Measurements from ENCODE around the gene AMDHD2. TPM values are rescaled to one million over a fixed set of nuclear protein-coding genes. Genes with fewer than 3 reads are reported as not detected.
A peak's percentile ranks its signal among the peaks of the same experiment; 100 is the strongest.

The AMDHD2 gene
- total and polyA plus RNA-seq, 2 experiments from 2014 or later, result 20.2 to 68.1 TPM

- Mint-ChIP-seq H3K27ac (peak overlapping the region; percentile 95), H3K4me1 (peaks cover 52% of the 10 kb centered on the region), H3K36me3 (ENCODE audit: low read depth) (peaks cover 11% of the 10 kb centered on the region), H3K27me3 (ENCODE audit: insufficient read depth, low read depth, poor library complexity) (peaks cover 42% of the 10 kb centered on the region), H3K9me3 (no peaks in the 10 kb centered on the region; the same call in 1 of the 3 replicates), H3K4me3 (peak overlapping the region; percentile 89)
- DNase-seq (ENCODE audit: low spot score), result peak; percentile 52
- Histone ChIP-seq H3K4me1 (ENCODE audit: insufficient read depth) (peaks cover 22% of the 10 kb centered on the region; the same call in 1 of the 2 replicates), H3F3A (replicated peaks; ENCODE audit: low read depth) (0 out of 2 replicates have a peak, but pooled peaks cover 23% of the 10 kb centered on the region), H3K9me2 (ENCODE audit: insufficient read depth) (no peaks in the 10 kb centered on the region), H3K36me3 (ENCODE audit: insufficient read depth) (no peaks in the 10 kb centered on the region), H4K20me1 (replicated peaks; ENCODE audit: insufficient read depth) (peaks cover 29% of the 10 kb centered on the region), H3K79me2 (replicated peaks; ENCODE audit: insufficient read depth) (peaks cover 50% of the 10 kb centered on the region), H3K4me2 (peak overlapping the region; percentile 92), H3K27ac (ENCODE audit: low read depth) (no peak overlapping the region), H3K27me3 (ENCODE audit: insufficient read depth) (no peaks in the 10 kb centered on the region), H2AFZ (no peak overlapping the region), H3K4me3 (peak overlapping the region; percentile 91)
- peak; percentile 1; the same call in 2 of the 3 replicates for ATAC-seq
- TF ChIP-seq ZNF462 (CRISPR knock-in tag; IDR thresholded peaks at IDR 0.05) (no peak), ZNF114 (CRISPR knock-in tag; IDR thresholded peaks at IDR 0.05) (no peak), POLR2AphosphoS5 (IDR thresholded peaks at IDR 0.05; ENCODE audit: low read depth) (no peak), ZNF331 (CRISPR knock-in tag; IDR thresholded peaks at IDR 0.05; ENCODE audit: low read depth) (no peak), CREB1 (CRISPR knock-in tag; IDR thresholded peaks at IDR 0.05; ENCODE audit: low read depth) (no peak), EZH2phosphoT487 (IDR thresholded peaks at IDR 0.05; ENCODE audit: unreplicated experiment) (no peak), EZH2 (IDR thresholded peaks at IDR 0.05; ENCODE audit: low read depth, unreplicated experiment) (no peak), STAT1 (IDR thresholded peaks at IDR 0.05; ENCODE audit: unreplicated experiment) (no peak), NANOG (IDR thresholded peaks at IDR 0.05; ENCODE audit: borderline replicate concordance) (no peak), JUNB (IDR thresholded peaks at IDR 0.05; ENCODE audit: unreplicated experiment) (no peak)
- TF ChIP-seq, protein P1, sequence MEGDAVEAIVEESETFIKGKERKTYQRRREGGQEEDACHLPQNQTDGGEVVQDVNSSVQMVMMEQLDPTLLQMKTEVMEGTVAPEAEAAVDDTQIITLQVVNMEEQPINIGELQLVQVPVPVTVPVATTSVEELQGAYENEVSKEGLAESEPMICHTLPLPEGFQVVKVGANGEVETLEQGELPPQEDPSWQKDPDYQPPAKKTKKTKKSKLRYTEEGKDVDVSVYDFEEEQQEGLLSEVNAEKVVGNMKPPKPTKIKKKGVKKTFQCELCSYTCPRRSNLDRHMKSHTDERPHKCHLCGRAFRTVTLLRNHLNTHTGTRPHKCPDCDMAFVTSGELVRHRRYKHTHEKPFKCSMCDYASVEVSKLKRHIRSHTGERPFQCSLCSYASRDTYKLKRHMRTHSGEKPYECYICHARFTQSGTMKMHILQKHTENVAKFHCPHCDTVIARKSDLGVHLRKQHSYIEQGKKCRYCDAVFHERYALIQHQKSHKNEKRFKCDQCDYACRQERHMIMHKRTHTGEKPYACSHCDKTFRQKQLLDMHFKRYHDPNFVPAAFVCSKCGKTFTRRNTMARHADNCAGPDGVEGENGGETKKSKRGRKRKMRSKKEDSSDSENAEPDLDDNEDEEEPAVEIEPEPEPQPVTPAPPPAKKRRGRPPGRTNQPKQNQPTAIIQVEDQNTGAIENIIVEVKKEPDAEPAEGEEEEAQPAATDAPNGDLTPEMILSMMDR (conservative IDR thresholded peaks at IDR 0.05; ENCODE audit: low read depth in 2 of 2), result no peak
- TF ChIP-seq, protein P2, sequence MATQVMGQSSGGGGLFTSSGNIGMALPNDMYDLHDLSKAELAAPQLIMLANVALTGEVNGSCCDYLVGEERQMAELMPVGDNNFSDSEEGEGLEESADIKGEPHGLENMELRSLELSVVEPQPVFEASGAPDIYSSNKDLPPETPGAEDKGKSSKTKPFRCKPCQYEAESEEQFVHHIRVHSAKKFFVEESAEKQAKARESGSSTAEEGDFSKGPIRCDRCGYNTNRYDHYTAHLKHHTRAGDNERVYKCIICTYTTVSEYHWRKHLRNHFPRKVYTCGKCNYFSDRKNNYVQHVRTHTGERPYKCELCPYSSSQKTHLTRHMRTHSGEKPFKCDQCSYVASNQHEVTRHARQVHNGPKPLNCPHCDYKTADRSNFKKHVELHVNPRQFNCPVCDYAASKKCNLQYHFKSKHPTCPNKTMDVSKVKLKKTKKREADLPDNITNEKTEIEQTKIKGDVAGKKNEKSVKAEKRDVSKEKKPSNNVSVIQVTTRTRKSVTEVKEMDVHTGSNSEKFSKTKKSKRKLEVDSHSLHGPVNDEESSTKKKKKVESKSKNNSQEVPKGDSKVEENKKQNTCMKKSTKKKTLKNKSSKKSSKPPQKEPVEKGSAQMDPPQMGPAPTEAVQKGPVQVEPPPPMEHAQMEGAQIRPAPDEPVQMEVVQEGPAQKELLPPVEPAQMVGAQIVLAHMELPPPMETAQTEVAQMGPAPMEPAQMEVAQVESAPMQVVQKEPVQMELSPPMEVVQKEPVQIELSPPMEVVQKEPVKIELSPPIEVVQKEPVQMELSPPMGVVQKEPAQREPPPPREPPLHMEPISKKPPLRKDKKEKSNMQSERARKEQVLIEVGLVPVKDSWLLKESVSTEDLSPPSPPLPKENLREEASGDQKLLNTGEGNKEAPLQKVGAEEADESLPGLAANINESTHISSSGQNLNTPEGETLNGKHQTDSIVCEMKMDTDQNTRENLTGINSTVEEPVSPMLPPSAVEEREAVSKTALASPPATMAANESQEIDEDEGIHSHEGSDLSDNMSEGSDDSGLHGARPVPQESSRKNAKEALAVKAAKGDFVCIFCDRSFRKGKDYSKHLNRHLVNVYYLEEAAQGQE (IDR thresholded peaks at IDR 0.05; ENCODE audit: unreplicated experiment), result no peak
Measured at GRCh38 chr16:2514333-2515179, 5.6 kb upstream of the AMDHD2 start.

All from GM23338 (cell line).